Neuronal stem cell (in vitro differentiated cells): ENCODE measurements around the gene NAB1.
A peak's percentile ranks its signal among the peaks of the same experiment; 100 is the strongest.

Source experiments
- DNase-seq: peaks from one replicate; pipeline ENCODE4 v3.0.0-alpha.2; 2013; ENCODE audit warnings: low spot score
- H2AFZ ChIP-seq: one replicate; pipeline ENCODE4 v1.6.1; 2013; ENCODE audit warnings: mild to moderate bottlenecking, low read length, inconsistent platforms
- H2AK5ac ChIP-seq: 2 replicates; pipeline ENCODE4 v1.6.1; 2013; ENCODE audit warnings: low read depth, mild to moderate bottlenecking, inconsistent platforms, low read length, moderate library complexity, mixed read lengths
- H2BK120ac ChIP-seq: 2 replicates; pipeline ENCODE4 v1.6.1; 2013; ENCODE audit warnings: low read depth, mild to moderate bottlenecking, inconsistent platforms, low read length, moderate library complexity, mixed read lengths
- H2BK12ac ChIP-seq: one replicate; pipeline ENCODE4 v1.6.1; 2013; ENCODE audit warnings: low read length, inconsistent platforms
- H2BK15ac ChIP-seq: 2 replicates; pipeline ENCODE4 v1.6.1; 2013; ENCODE audit warnings: mild to moderate bottlenecking, low read length, inconsistent platforms, mixed read lengths
- H2BK5ac ChIP-seq: one replicate; pipeline ENCODE4 v1.6.1; 2013; ENCODE audit warnings: inconsistent platforms, mild to moderate bottlenecking, low read length, moderate library complexity
- H3K14ac ChIP-seq: one replicate; pipeline ENCODE4 v1.6.1; 2013; ENCODE audit warnings: low read length, inconsistent platforms
- H3K18ac ChIP-seq: 2 replicates; pipeline ENCODE4 v1.6.1; 2013; ENCODE audit warnings: low read length, inconsistent platforms
- H3K23ac ChIP-seq: 2 replicates; pipeline ENCODE4 v1.6.1; 2013; ENCODE audit warnings: low read depth, mild to moderate bottlenecking, mixed read lengths, low read length, inconsistent platforms; ENCODE audit not compliant: poor library complexity
- H3K27ac ChIP-seq: replicated peaks from 3 replicates; pipeline ENCODE4 v1.5.1; 2013; ENCODE audit warnings: low read length, inconsistent platforms
- H3K27me3 ChIP-seq, 3 experiments: 2 replicates each; pipeline ENCODE4 v1.6.1; 2013; ENCODE audit warnings: low read length in 3 of 3, mild to moderate bottlenecking in 2 of 3, inconsistent platforms in 1 of 3, low read depth in 1 of 3, mixed read lengths in 1 of 3, moderate library complexity in 1 of 3; ENCODE audit not compliant: control insufficient read depth in 3 of 3, insufficient read depth in 3 of 3
- H3K36me3 ChIP-seq, 2 donors: replicated peaks in 1 of 2; 2 replicates each; pipeline ENCODE4 v1.6.1; 2013; ENCODE audit warnings: low read length in 2 of 2; ENCODE audit not compliant: control insufficient read depth in 2 of 2, insufficient read depth in 2 of 2
- H3K4ac ChIP-seq: 2 replicates; pipeline ENCODE4 v1.6.1; 2013; ENCODE audit warnings: inconsistent platforms, mild to moderate bottlenecking, low read length, moderate library complexity
- H3K4me1 ChIP-seq, 2 donors: 1 replicate in 1 of 2; 2 replicates in 1 of 2; pipeline ENCODE4 v1.6.1; 2013; ENCODE audit warnings: low read length in 2 of 2, low read depth in 1 of 2; ENCODE audit not compliant: control insufficient read depth in 2 of 2, insufficient read depth in 1 of 2
- H3K4me2 ChIP-seq: one replicate; pipeline ENCODE4 v1.6.1; 2013; ENCODE audit warnings: mild to moderate bottlenecking, low read length, inconsistent platforms; ENCODE audit not compliant: insufficient read depth, poor library complexity, severe bottlenecking
- H3K4me3 ChIP-seq, 2 donors: 2 replicates each; pipeline ENCODE4 v1.5.1; 2013; ENCODE audit warnings: low read length in 2 of 2, mild to moderate bottlenecking in 2 of 2, inconsistent platforms in 1 of 2, moderate library complexity in 1 of 2
- H3K79me1 ChIP-seq: one replicate; pipeline ENCODE4 v1.6.1; 2013; ENCODE audit warnings: low read depth, mild to moderate bottlenecking, inconsistent platforms, low read length, moderate library complexity
- H3K9ac ChIP-seq: one replicate; pipeline ENCODE4 v1.6.1; 2013; ENCODE audit warnings: mild to moderate bottlenecking, low read depth, low read length, inconsistent platforms; ENCODE audit not compliant: poor library complexity
- H3K9me3 ChIP-seq, 2 donors: replicated peaks in 1 of 2; 2 replicates each; pipeline versions ENCODE3 to v1.6.1; 2013; ENCODE audit warnings: low read length in 2 of 2, mild to moderate bottlenecking in 2 of 2, inconsistent platforms in 1 of 2, low read depth in 1 of 2, mixed read lengths in 1 of 2, moderate library complexity in 1 of 2; ENCODE audit not compliant: control insufficient read depth in 2 of 2, insufficient read depth in 1 of 2
- H4K8ac ChIP-seq: one replicate; pipeline ENCODE4 v1.6.1; 2013; ENCODE audit warnings: low read depth, mild to moderate bottlenecking, inconsistent platforms, low read length, moderate library complexity
- H4K91ac ChIP-seq: one replicate; pipeline ENCODE4 v1.6.1; 2013; ENCODE audit warnings: low read length, low read depth, mild to moderate bottlenecking, inconsistent platforms; ENCODE audit not compliant: poor library complexity
- WGBS, 2 donors: extraction: QIAGEN DNeasy Blood & Tissue Kit; methylation state at CpG; one replicate each; pipeline ENCODE4 v1.1.7; 2013; ENCODE audit warnings: missing lambda C conversion rate in 2 of 2, mixed read lengths in 1 of 2; ENCODE audit not compliant: insufficient read length in 2 of 2, insufficient replicate concordance in 1 of 2; ENCODE audit errors: extremely low coverage in 2 of 2; 5-methylcytosine and 5-hydroxymethylcytosine counted together

The NAB1 gene

GRCh38 chr2:190637903-190638618, 10.8 kb upstream of the NAB1 start:
- Histone ChIP-seq H2AK5ac (no peak overlapping the region), H2BK15ac (no peak overlapping the region), H3K23ac (no peak overlapping the region), H2BK12ac (no peak overlapping the region), H3K4me3 (no peak overlapping the region), H3K18ac (no peak overlapping the region), H3K4me1 (peaks cover 2 to 11% of the 10 kb centered on the region in 2 donors), H3K4ac (no peak overlapping the region), H4K8ac (no peak overlapping the region), H2BK120ac (no peak overlapping the region), H3K9ac (no peak overlapping the region), H4K91ac (no peak overlapping the region), H3K9me3 (no peaks in the 10 kb centered on the region), H2BK5ac (no peak overlapping the region), H2AFZ (peak overlapping the region; percentile 77), H3K4me2 (no peak overlapping the region), H3K79me1 (no peaks in the 10 kb centered on the region), H3K14ac (no peak overlapping the region), H3K27me3 (no peaks in the 10 kb centered on the region), H3K36me3 (no peaks in the 10 kb centered on the region), H3K27ac (no peak overlapping the region)
- WGBS, 2 donors: no CpG with 5 or more reads among the region's 8 CpGs
- no peak for DNase-seq

- Histone ChIP-seq H3K36me3 (no peaks in the 10 kb centered on the region), H3K79me1 (no peaks in the 10 kb centered on the region), H3K4ac (no peak overlapping the region), H2BK15ac (no peak overlapping the region), H2AFZ (no peak overlapping the region), H3K4me1 (peaks cover 2 to 11% of the 10 kb centered on the region in 2 donors), H4K8ac (no peak overlapping the region), H3K18ac (no peak overlapping the region), H3K27me3 (no peaks in the 10 kb centered on the region), H2BK12ac (no peak overlapping the region), H2BK120ac (no peak overlapping the region), H3K4me2 (no peak overlapping the region), H3K9me3 (no peaks in the 10 kb centered on the region), H3K9ac (no peak overlapping the region), H4K91ac (no peak overlapping the region), H3K14ac (no peak overlapping the region), H3K4me3 (no peak overlapping the region), H3K23ac (no peak overlapping the region), H3K27ac (no peak overlapping the region), H2AK5ac (no peak overlapping the region), H2BK5ac (no peak overlapping the region)
- DNase-seq: no peak
- WGBS, 2 donors: no CpG with 5 or more reads among the region's 1 CpG
These were observed 8.8 kb upstream of the NAB1 start for GRCh38 chr2:190640117-190640516.

- no peak overlapping the region for H2BK5ac ChIP-seq
- peak overlapping the region; percentile 6 for H2AFZ ChIP-seq
- H3K9ac ChIP-seq: no peak overlapping the region
- H3K9me3 ChIP-seq: no peaks in the 10 kb centered on the region
- no peak overlapping the region for H2AK5ac ChIP-seq
- no peak overlapping the region for H3K23ac ChIP-seq
- no peak overlapping the region for H4K8ac ChIP-seq
- no peak overlapping the region for H2BK15ac ChIP-seq
- H4K91ac ChIP-seq: no peak overlapping the region
- H3K36me3 ChIP-seq: no peaks in the 10 kb centered on the region
- no peak overlapping the region for H2BK12ac ChIP-seq
- H3K4me1 ChIP-seq: peaks cover 4 to 9% of the 10 kb centered on the region in 2 donors
- no CpG with 5 or more reads among the region's 3 CpGs for WGBS, 2 donors
- H3K14ac ChIP-seq: no peak overlapping the region
- no peak overlapping the region for H3K27ac ChIP-seq
- H3K27me3 ChIP-seq: no peaks in the 10 kb centered on the region
- H3K4me2 ChIP-seq: no peak overlapping the region
- H3K18ac ChIP-seq: no peak overlapping the region
- no peak for DNase-seq
- H2BK120ac ChIP-seq: no peak overlapping the region
- no peak overlapping the region for H3K4ac ChIP-seq
- H3K79me1 ChIP-seq: no peaks in the 10 kb centered on the region
- no peak overlapping the region for H3K4me3 ChIP-seq
These were observed 7.4 kb upstream of the NAB1 start for GRCh38 chr2:190641469-190641868.

GRCh38 chr2:190646780-190647522, 1.9 kb upstream of the NAB1 start:
- no peak overlapping the region for H3K23ac ChIP-seq
- no peak overlapping the region for H3K4me2 ChIP-seq
- no peak for DNase-seq
- H3K18ac ChIP-seq: no peak overlapping the region
- no peak overlapping the region for H2AK5ac ChIP-seq
- no peak overlapping the region for H3K4ac ChIP-seq
- no peak overlapping the region for H3K14ac ChIP-seq
- no peak overlapping the region for H3K9ac ChIP-seq
- no peaks in the 10 kb centered on the region for H3K27me3 ChIP-seq
- WGBS, 2 donors: no CpG with 5 or more reads among the region's 9 CpGs
- H3K36me3 ChIP-seq: no peaks in the 10 kb centered on the region
- no peak overlapping the region for H2BK5ac ChIP-seq
- no peak overlapping the region for H2BK12ac ChIP-seq
- H4K8ac ChIP-seq: no peak overlapping the region
- H2AFZ ChIP-seq: peak overlapping the region; percentile 4
- H3K4me1 ChIP-seq: peaks cover 2 to 4% of the 10 kb centered on the region in 2 donors
- H2BK120ac ChIP-seq: no peak overlapping the region
- peaks cover 4% of the 10 kb centered on the region for H3K79me1 ChIP-seq
- no peak overlapping the region for H2BK15ac ChIP-seq
- no peak overlapping the region for H3K4me3 ChIP-seq
- no peaks in the 10 kb centered on the region for H3K9me3 ChIP-seq
- H4K91ac ChIP-seq: no peak overlapping the region
- H3K27ac ChIP-seq: no peak overlapping the region
